Fibroblast of the conjunctiva (primary cell): ENCODE results near the gene MTX3.

Experiments
- DNase-seq: peaks from one replicate; pipeline ENCODE4 v3.0.0-alpha.2; 2010; ENCODE audit warnings: low read depth

MTX3 gene

GRCh38 chr5:79934681-79935080 lies 56.4 kb downstream of the MTX3 start:
- DNase-seq: no peak

- DNase-seq: no peak
Observed at GRCh38 chr5:79932510-79933504, 58.3 kb downstream of the MTX3 start.

GRCh38 chr5:79931866-79932265 lies 59.2 kb downstream of the MTX3 start:
- DNase-seq: no peak

GRCh38 chr5:79931409-79931808 lies 59.7 kb downstream of the MTX3 start:
- no peak for DNase-seq

GRCh38 chr5:79929095-79929494 lies 62.0 kb downstream of the MTX3 start:
- no peak for DNase-seq
